ENCODE measurements around the gene NKAIN1.

- no peak for TF ChIP-seq CTCF (IDR thresholded peaks at IDR 0.05)
- TF ChIP-seq POLR2A (IDR thresholded peaks at IDR 0.05) = no peak
Measured at GRCh38 chr1:31201931-31202360, 37.7 kb downstream of the NKAIN1 start.
